KMS-11 (cell line): Measurements from ENCODE around the gene TCF7.

Experiments
- H2AFZ ChIP-seq: fragments of 200-600 bp; sonication (generic); 2 replicates; pipeline ENCODE4 v1.6.1; 2016; ENCODE audit warnings: antibody characterized with exemption, mixed run types, low read depth
- H3K27ac ChIP-seq: fragments of 200-600 bp; sonication (generic); 2 replicates; pipeline ENCODE4 v1.6.1; 2016; ENCODE audit warnings: mild to moderate bottlenecking, mixed run types
- H3K27me3 ChIP-seq: fragments of 200-600 bp; sonication (generic); 2 replicates; pipeline ENCODE4 v1.6.1; 2017; ENCODE audit warnings: mild to moderate bottlenecking, low read depth, mixed run types, moderate library complexity; ENCODE audit not compliant: insufficient read depth
- H3K36me3 ChIP-seq: fragments of 200-600 bp; sonication (generic); 2 replicates; pipeline ENCODE4 v1.6.1; 2017; ENCODE audit warnings: mild to moderate bottlenecking, mixed run types; ENCODE audit not compliant: insufficient read depth
- H3K4me1 ChIP-seq: fragments of 200-600 bp; sonication (generic); 2 replicates; pipeline ENCODE4 v1.6.1; 2016; ENCODE audit warnings: mild to moderate bottlenecking, low read depth, mixed run types; ENCODE audit not compliant: poor library complexity, severe bottlenecking
- H3K4me2 ChIP-seq: fragments of 200-600 bp; sonication (generic); 2 replicates; pipeline ENCODE4 v1.7.0; 2016; ENCODE audit warnings: mild to moderate bottlenecking, mixed run types
- H3K4me3 ChIP-seq: fragments of 200-600 bp; sonication (generic); IDR thresholded peaks from 2 replicates; pipeline ENCODE4 v1.6.1; 2017; ENCODE audit warnings: low read depth, low read length, mixed read lengths; ENCODE audit not compliant: insufficient read depth
- H3K79me2 ChIP-seq: fragments of 200-600 bp; sonication (generic); 2 replicates; pipeline ENCODE4 v1.6.1; 2016; ENCODE audit warnings: low read depth, mixed run types; ENCODE audit not compliant: insufficient read depth
- H3K9ac ChIP-seq: fragments of 200-600 bp; sonication (generic); 2 replicates; pipeline ENCODE4 v1.6.1; 2016; ENCODE audit warnings: mild to moderate bottlenecking, mixed run types
- H4K20me1 ChIP-seq: fragments of 200-600 bp; sonication (generic); 2 replicates; pipeline ENCODE4 v1.6.1; 2016; ENCODE audit warnings: mild to moderate bottlenecking, mixed run types; ENCODE audit not compliant: insufficient read depth
- TF ChIP-seq, protein P1 (sequence below): fragments of 200-600 bp; sonication (generic); conservative IDR thresholded peaks from 2 replicates; pipeline ENCODE4 v1.6.1; 2017; ENCODE audit warnings: low read depth, mild to moderate bottlenecking, antibody characterized with exemption, low read length, moderate library complexity, mixed read lengths

The TCF7 gene

DNA sequence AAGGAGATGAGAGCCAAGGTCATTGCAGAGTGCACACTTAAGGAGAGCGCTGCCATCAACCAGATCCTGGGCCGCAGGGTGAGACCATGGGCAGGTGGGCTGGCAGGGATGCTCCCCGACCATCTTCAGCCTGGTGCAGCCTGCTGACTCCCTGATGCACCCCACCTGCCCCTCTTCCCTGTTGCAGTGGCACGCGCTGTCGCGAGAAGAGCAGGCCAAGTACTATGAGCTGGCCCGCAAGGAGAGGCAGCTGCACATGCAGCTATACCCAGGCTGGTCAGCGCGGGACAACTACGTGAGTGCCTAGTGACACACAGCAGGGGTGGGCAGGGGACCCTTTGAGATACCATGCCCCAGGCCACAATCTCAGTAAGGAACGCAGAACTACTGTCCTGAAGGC is 28.3 kb downstream of the TCF7 start:
- Histone ChIP-seq H3K36me3 (no peaks in the 10 kb centered on the region), H2AFZ (no peak overlapping the region), H4K20me1 (peaks cover 4% of the 10 kb centered on the region; the same call in 1 of the 2 replicates), H3K4me3 (no peak overlapping the region), H3K9ac (no peak overlapping the region), H3K4me2 (no peak overlapping the region), H3K4me1 (peaks cover 30% of the 10 kb centered on the region), H3K27me3 (no peaks in the 10 kb centered on the region), H3K27ac (no peak overlapping the region), H3K79me2 (no peaks in the 10 kb centered on the region)
- TF ChIP-seq, protein P1, sequence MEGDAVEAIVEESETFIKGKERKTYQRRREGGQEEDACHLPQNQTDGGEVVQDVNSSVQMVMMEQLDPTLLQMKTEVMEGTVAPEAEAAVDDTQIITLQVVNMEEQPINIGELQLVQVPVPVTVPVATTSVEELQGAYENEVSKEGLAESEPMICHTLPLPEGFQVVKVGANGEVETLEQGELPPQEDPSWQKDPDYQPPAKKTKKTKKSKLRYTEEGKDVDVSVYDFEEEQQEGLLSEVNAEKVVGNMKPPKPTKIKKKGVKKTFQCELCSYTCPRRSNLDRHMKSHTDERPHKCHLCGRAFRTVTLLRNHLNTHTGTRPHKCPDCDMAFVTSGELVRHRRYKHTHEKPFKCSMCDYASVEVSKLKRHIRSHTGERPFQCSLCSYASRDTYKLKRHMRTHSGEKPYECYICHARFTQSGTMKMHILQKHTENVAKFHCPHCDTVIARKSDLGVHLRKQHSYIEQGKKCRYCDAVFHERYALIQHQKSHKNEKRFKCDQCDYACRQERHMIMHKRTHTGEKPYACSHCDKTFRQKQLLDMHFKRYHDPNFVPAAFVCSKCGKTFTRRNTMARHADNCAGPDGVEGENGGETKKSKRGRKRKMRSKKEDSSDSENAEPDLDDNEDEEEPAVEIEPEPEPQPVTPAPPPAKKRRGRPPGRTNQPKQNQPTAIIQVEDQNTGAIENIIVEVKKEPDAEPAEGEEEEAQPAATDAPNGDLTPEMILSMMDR = no peak

DNA sequence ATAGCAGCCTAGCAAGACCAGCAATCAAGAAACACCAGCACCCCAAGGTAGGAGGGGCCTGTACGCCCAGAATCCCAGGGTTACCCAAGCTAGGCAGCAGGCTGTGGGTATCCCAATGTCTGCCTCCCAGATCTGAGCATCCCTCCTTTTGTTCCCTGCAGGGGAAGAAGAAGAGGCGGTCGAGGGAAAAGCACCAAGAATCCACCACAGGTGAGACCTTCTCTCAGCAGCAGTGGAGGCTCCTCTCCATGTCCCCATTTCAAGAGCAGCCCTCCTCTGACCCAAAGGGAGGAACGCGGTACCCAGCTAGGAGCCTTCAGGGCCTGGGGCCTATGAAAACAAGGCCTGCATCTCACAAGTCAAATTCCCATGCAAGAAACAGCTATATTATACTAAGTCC is 28.9 kb downstream of the TCF7 start:
- H4K20me1 ChIP-seq = no peaks in the 10 kb centered on the region; the same call in 1 of the 2 replicates

DNA sequence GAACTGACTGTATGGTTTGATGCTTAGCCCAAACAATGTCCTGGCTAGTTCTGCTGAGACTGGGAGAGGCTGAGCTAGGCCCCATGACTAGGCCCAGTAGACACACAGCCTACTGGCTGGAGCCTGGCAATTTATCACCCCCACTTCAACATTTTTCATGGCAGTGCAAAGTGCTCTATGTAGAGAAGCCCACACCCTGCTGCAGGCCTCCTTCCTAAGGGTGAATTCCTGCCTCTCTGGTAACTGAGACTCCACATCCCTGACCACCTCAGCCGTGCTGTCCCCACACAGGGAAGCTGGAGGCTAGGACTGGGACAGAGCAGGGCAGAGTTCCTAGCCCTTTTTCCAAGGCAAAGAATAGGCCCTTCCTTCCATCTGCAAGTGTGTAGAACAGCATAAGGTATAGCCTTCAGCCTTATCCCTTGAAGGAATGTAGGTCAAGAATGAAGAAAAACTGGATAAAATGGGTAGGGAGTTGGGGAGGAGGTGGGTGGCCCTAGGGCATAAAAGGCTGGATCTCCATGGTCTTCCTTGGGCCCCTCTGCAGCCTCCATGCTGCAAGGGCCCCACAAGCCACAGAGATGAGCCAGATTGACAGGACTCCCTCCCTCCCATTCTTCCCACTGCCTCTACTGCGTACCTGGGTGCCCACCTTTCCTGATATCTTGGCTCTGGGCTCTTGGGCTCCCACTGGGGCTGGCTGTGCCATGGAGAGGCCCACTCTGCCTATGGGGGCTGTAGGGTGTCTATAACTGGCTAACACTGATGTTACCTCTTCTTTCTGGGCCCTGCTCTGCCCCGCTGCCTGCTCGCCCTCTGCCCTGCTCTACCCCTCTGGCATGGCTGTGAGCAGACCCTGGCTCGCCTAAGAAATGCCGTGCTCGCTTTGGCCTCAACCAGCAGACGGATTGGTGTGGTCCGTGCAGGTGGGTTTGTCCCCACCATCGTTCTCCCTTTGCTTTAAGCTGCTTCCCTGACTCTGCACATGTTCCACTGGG is 29.8 kb downstream of the TCF7 start:
- Histone ChIP-seq H3K4me1 (peaks cover 16% of the 10 kb centered on the region), H3K79me2 (peaks cover 4% of the 10 kb centered on the region; the same call in 1 of the 2 replicates), H3K36me3 (no peaks in the 10 kb centered on the region), H3K4me3 (no peak overlapping the region), H4K20me1 (no peaks in the 10 kb centered on the region; the same call in 1 of the 2 replicates), H3K27ac (no peak overlapping the region), H2AFZ (no peak overlapping the region), H3K27me3 (no peaks in the 10 kb centered on the region), H3K4me2 (no peak overlapping the region), H3K9ac (no peak overlapping the region)
- TF ChIP-seq, protein P1 = no peak

More for the DNA sequence above, 28.9 kb downstream of the TCF7 start:
- peaks cover 4% of the 10 kb centered on the region; the same call in 1 of the 2 replicates for H3K79me2 ChIP-seq
- H3K4me1 ChIP-seq = peaks cover 24% of the 10 kb centered on the region
- TF ChIP-seq, protein P1 = no peak
- H3K27me3 ChIP-seq = no peaks in the 10 kb centered on the region
- no peak overlapping the region for H3K4me3 ChIP-seq
- no peak overlapping the region for H3K9ac ChIP-seq
- H3K27ac ChIP-seq = no peak overlapping the region
- no peak overlapping the region for H2AFZ ChIP-seq
- H3K36me3 ChIP-seq = no peaks in the 10 kb centered on the region
- H3K4me2 ChIP-seq = no peak overlapping the region

DNA sequence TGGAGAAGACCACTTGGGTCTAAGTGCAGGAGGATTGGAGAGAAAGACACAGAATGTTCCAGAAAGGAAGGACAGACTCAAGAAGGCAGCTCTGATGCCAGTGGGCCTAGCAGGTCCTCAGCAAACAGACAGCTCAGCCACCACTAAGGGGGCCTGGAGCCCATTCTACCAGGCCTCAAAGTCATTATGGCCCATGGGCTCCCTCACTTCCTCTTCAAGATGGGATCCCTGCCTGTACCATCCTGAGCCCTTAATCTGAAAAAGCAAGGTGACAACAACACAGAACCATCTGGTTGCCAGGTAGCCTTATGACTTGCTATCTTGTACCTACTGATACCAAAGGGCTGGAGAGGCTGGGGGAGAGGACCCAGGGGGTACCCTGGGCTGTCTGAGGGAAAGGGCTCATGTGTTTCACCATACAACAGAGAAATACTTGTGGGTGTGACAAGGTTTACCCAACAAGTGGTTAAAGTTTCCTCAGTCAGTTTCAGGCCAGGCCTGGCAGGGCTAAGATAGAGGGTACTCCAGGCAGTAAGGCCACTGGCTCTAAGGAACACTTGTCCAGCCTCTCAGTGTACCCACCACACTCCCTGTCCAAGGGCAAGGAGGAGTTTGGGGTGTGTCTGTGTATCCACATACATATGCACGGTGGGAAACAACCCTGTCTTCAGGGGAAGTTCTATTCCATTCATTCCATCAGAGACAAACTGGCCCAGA is 30.7 kb downstream of the TCF7 start:
- Histone ChIP-seq H3K27me3 (no peaks in the 10 kb centered on the region), H3K79me2 (peaks cover 4% of the 10 kb centered on the region; the same call in 1 of the 2 replicates), H3K4me2 (no peak overlapping the region), H3K4me1 (peaks cover 9% of the 10 kb centered on the region), H3K4me3 (no peak overlapping the region), H4K20me1 (no peaks in the 10 kb centered on the region; the same call in 1 of the 2 replicates), H3K36me3 (no peaks in the 10 kb centered on the region), H3K9ac (no peak overlapping the region), H2AFZ (no peak overlapping the region), H3K27ac (no peak overlapping the region)
- TF ChIP-seq, protein P1 = no peak
